SK-N-SH treated with all-trans-retinoic acid at 6 μM for 48 hours (cell line): ENCODE results near the gene LCORL.

Experiments used
- ATAC-seq: fragments of 200-7000 bp; cut with Tn5 transposase; 3 replicates; pipeline ENCODE4 v1.9.1; 2020; ENCODE audit warnings: mild to moderate bottlenecking, moderate library complexity
- BACH2 ChIP-seq: fragments of 250-450 bp; sonication (Bioruptor Pico); IDR thresholded peaks from 2 replicates; pipeline ENCODE4 v1.9.0; 2021; ENCODE audit warnings: mild to moderate bottlenecking, borderline replicate concordance
- CSDC2 ChIP-seq: fragments of 250-450 bp; sonication (Bioruptor Pico); IDR thresholded peaks from 2 replicates; pipeline ENCODE4 v1.5.0; 2020; ENCODE audit warnings: mild to moderate bottlenecking, moderate library complexity
- CSRNP3 ChIP-seq: fragments of 250-450 bp; sonication (Bioruptor Pico); IDR thresholded peaks from 2 replicates; pipeline ENCODE4 v1.5.1; 2021; ENCODE audit warnings: mild to moderate bottlenecking, moderate library complexity
- ESRRG ChIP-seq: fragments of 250-450 bp; sonication (Bioruptor Pico); IDR thresholded peaks from 2 replicates; pipeline ENCODE4 v1.6.1; 2021; ENCODE audit warnings: mild to moderate bottlenecking
- GLIS3 ChIP-seq: fragments of 250-450 bp; sonication (Bioruptor Pico); IDR thresholded peaks from 2 replicates; pipeline ENCODE4 v1.5.0; 2020; ENCODE audit warnings: mild to moderate bottlenecking, moderate library complexity
- ISL1 ChIP-seq: fragments of 250-450 bp; sonication (Bioruptor Pico); IDR thresholded peaks from 2 replicates; pipeline ENCODE4 v2.1.2; 2022; ENCODE audit warnings: mild to moderate bottlenecking, moderate library complexity
- OSR1 ChIP-seq: fragments of 250-450 bp; sonication (Bioruptor Pico); IDR thresholded peaks from 2 replicates; pipeline ENCODE4 v1.8.0; 2022; ENCODE audit warnings: moderate library complexity, mild to moderate bottlenecking, inconsistent platforms
- PPARA ChIP-seq: fragments of 250-450 bp; sonication (Bioruptor Pico); IDR thresholded peaks from 2 replicates; pipeline ENCODE4 v1.5.0; 2020; ENCODE audit warnings: mild to moderate bottlenecking, borderline replicate concordance
- RARB ChIP-seq: fragments of 250-450 bp; sonication (Bioruptor Pico); IDR thresholded peaks from 2 replicates; pipeline ENCODE4 v1.8.0; 2021; ENCODE audit warnings: mild to moderate bottlenecking, moderate library complexity
- SNAI2 ChIP-seq: fragments of 250-450 bp; sonication (Bioruptor Pico); IDR thresholded peaks from 2 replicates; pipeline ENCODE4 v1.5.0; 2020; ENCODE audit warnings: mild to moderate bottlenecking, moderate library complexity
- TCF4 ChIP-seq: fragments of 250-450 bp; sonication (Bioruptor Pico); IDR thresholded peaks from 2 replicates; pipeline ENCODE4 v1.8.0; 2021; ENCODE audit warnings: mild to moderate bottlenecking, moderate library complexity, borderline replicate concordance
- TOX ChIP-seq: fragments of 250-450 bp; sonication (Bioruptor Pico); IDR thresholded peaks from 2 replicates; pipeline ENCODE4 v1.8.0; 2021; ENCODE audit warnings: mild to moderate bottlenecking, moderate library complexity, borderline replicate concordance
- TSHZ2 ChIP-seq: fragments of 250-450 bp; sonication (Bioruptor Pico); IDR thresholded peaks from 2 replicates; pipeline ENCODE4 v1.5.0; 2020; ENCODE audit warnings: mild to moderate bottlenecking, moderate library complexity
- ZC3H10 ChIP-seq: fragments of 250-450 bp; sonication (Bioruptor Pico); IDR thresholded peaks from 2 replicates; pipeline ENCODE4 v1.5.1; 2021; ENCODE audit warnings: mild to moderate bottlenecking, moderate library complexity
- ZFP3 ChIP-seq: fragments of 250-450 bp; sonication (Bioruptor Pico); IDR thresholded peaks from 2 replicates; pipeline ENCODE4 v1.5.0; 2020; ENCODE audit warnings: mild to moderate bottlenecking, moderate library complexity
- ZFP30 ChIP-seq: fragments of 450-650 bp; formaldehyde crosslinking; IDR thresholded peaks from 2 replicates; pipeline ENCODE4 v1.5.0; 2022; ENCODE audit warnings: mild to moderate bottlenecking, moderate library complexity
- ZNF565 ChIP-seq: fragments of 450-650 bp; formaldehyde crosslinking; conservative IDR thresholded peaks from 2 replicates; pipeline ENCODE4 v1.5.0; 2020; ENCODE audit warnings: low read depth, mild to moderate bottlenecking, moderate library complexity
- ZNF70 ChIP-seq: fragments of 450-650 bp; formaldehyde crosslinking; IDR thresholded peaks from 2 replicates; pipeline ENCODE4 v1.5.0; 2020; ENCODE audit warnings: mild to moderate bottlenecking, moderate library complexity
- ZNF8 ChIP-seq: fragments of 450-650 bp; formaldehyde crosslinking; IDR thresholded peaks from 2 replicates; pipeline ENCODE4 v1.5.0; 2020; ENCODE audit warnings: mild to moderate bottlenecking, moderate library complexity
- TF ChIP-seq, protein P1 (sequence below): fragments of 250-450 bp; sonication (Bioruptor Pico); IDR thresholded peaks from 2 replicates; pipeline ENCODE4 v1.8.0; 2021; ENCODE audit warnings: low read depth, mild to moderate bottlenecking, moderate library complexity, borderline replicate concordance
- TF ChIP-seq, protein P2 (sequence below): fragments of 250-450 bp; sonication (Bioruptor Pico); IDR thresholded peaks from 2 replicates; pipeline ENCODE4 v1.8.0; 2020; ENCODE audit warnings: mild to moderate bottlenecking, moderate library complexity, borderline replicate concordance

The LCORL gene

DNA sequence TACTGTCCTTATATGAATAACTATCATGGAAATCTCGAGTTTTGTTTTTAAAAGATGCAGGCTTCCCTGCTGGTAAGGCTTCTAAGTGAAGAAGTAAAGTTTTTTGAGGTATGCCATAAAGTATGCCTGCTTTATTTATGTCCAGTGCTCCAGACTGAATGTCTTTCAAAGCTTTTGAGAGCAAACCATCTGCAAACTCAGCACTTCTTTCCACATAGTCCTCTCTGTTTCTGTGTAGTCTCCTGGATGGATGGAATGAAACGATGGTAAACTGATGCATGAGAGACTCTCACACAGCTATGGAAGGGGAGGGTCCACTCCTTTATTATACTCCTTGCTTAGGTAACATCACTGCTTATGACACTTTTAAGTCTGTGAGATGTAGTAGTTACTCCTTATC, 137.0 kb downstream of the LCORL start:
- no peak for TF ChIP-seq TCF4 (CRISPR knock-in tag)
- TF ChIP-seq ZNF70 (CRISPR knock-in tag): no peak
- TF ChIP-seq ZFP3 (CRISPR knock-in tag): no peak
- no peak for TF ChIP-seq ZNF565 (CRISPR knock-in tag)
- TF ChIP-seq CSDC2 (CRISPR knock-in tag): no peak
- TF ChIP-seq SNAI2 (CRISPR knock-in tag): no peak
- no peak for TF ChIP-seq GLIS3 (CRISPR knock-in tag)
- no peak; the same call in 2 of the 3 replicates for ATAC-seq

GRCh38 chr4:17884063-17884462, 137.5 kb downstream of the LCORL start:
- TF ChIP-seq PPARA (no peak), ZNF8 (no peak), TCF4 (CRISPR knock-in tag) (no peak), ZNF565 (CRISPR knock-in tag) (no peak), ZNF70 (CRISPR knock-in tag) (no peak), ZC3H10 (no peak), ESRRG (CRISPR knock-in tag) (no peak), GLIS3 (CRISPR knock-in tag) (no peak), CSDC2 (CRISPR knock-in tag) (no peak), ZFP3 (CRISPR knock-in tag) (no peak), OSR1 (CRISPR knock-in tag) (no peak)
- TF ChIP-seq, protein P1, sequence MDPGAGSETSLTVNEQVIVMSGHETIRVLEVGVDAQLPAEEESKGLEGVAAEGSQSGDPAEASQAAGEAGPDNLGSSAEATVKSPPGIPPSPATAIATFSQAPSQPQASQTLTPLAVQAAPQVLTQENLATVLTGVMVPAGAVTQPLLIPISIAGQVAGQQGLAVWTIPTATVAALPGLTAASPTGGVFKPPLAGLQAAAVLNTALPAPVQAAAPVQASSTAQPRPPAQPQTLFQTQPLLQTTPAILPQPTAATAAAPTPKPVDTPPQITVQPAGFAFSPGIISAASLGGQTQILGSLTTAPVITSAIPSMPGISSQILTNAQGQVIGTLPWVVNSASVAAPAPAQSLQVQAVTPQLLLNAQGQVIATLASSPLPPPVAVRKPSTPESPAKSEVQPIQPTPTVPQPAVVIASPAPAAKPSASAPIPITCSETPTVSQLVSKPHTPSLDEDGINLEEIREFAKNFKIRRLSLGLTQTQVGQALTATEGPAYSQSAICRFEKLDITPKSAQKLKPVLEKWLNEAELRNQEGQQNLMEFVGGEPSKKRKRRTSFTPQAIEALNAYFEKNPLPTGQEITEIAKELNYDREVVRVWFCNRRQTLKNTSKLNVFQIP (CRISPR knock-in tag): no peak
- peak; percentile 66 for ATAC-seq

DNA sequence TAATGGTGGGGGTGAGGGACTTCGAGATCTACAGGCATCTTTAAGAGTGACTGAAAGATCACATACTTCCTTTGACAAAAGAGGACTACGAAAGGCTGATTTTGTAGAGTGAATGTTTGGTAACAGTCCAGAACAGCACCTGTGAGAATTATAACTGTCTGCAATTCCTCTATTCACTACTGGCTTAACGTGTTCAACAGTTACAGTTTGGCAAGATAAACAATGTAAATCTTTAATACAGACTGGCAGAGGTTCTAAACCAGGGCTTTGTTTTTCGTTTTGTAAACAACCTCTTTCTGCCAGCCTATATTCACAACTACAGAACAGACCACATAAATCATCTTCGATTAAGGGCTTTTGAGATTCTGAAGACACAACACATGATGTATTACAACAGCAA, 143.9 kb downstream of the LCORL start:
- TF ChIP-seq SNAI2 (CRISPR knock-in tag): no peak
- TF ChIP-seq ZFP30 (CRISPR knock-in tag): no peak
- TF ChIP-seq ISL1 (CRISPR knock-in tag): no peak
- TF ChIP-seq BACH2 (CRISPR knock-in tag): no peak
- TF ChIP-seq, protein P2, sequence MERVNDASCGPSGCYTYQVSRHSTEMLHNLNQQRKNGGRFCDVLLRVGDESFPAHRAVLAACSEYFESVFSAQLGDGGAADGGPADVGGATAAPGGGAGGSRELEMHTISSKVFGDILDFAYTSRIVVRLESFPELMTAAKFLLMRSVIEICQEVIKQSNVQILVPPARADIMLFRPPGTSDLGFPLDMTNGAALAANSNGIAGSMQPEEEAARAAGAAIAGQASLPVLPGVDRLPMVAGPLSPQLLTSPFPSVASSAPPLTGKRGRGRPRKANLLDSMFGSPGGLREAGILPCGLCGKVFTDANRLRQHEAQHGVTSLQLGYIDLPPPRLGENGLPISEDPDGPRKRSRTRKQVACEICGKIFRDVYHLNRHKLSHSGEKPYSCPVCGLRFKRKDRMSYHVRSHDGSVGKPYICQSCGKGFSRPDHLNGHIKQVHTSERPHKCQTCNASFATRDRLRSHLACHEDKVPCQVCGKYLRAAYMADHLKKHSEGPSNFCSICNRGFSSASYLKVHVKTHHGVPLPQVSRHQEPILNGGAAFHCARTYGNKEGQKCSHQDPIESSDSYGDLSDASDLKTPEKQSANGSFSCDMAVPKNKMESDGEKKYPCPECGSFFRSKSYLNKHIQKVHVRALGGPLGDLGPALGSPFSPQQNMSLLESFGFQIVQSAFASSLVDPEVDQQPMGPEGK (CRISPR knock-in tag): no peak
- no peak for TF ChIP-seq ZC3H10
- TF ChIP-seq TCF4 (CRISPR knock-in tag): no peak
- no peak for TF ChIP-seq ZFP3 (CRISPR knock-in tag)
- TF ChIP-seq TSHZ2 (CRISPR knock-in tag): no peak
- TF ChIP-seq ESRRG (CRISPR knock-in tag): no peak
- no peak for TF ChIP-seq TOX (CRISPR knock-in tag)
- no peak for TF ChIP-seq ZNF70 (CRISPR knock-in tag)
- TF ChIP-seq ZNF565 (CRISPR knock-in tag): no peak
- TF ChIP-seq, protein P1 (CRISPR knock-in tag): no peak
- no peak for TF ChIP-seq PPARA
- TF ChIP-seq OSR1 (CRISPR knock-in tag): no peak
- TF ChIP-seq GLIS3 (CRISPR knock-in tag): no peak
- TF ChIP-seq CSRNP3 (CRISPR knock-in tag): no peak
- no peak for TF ChIP-seq CSDC2 (CRISPR knock-in tag)
- TF ChIP-seq RARB (CRISPR knock-in tag): no peak
- ATAC-seq: no peak
